Esophagus (tissue), 2 donors: ENCODE results near the gene TAS2R50. TPM values are rescaled to one million over a fixed set of nuclear protein-coding genes. Genes with fewer than 3 reads are reported as not detected.

Experiments used
- H3K27ac ChIP-seq, 2 donors: one replicate each; pipeline ENCODE4 v1.5.1; 2013; ENCODE audit warnings: low read depth in 2 of 2, mild to moderate bottlenecking in 2 of 2, inconsistent platforms in 1 of 2, low read length in 1 of 2, moderate library complexity in 1 of 2
- H3K27me3 ChIP-seq, 2 donors: one replicate each; pipeline ENCODE4 v1.6.1; 2013; ENCODE audit warnings: low read length in 2 of 2, control low read depth in 1 of 2, mild to moderate bottlenecking in 1 of 2; ENCODE audit not compliant: insufficient read depth in 2 of 2, control insufficient read depth in 1 of 2
- H3K36me3 ChIP-seq, 2 donors: one replicate each; pipeline ENCODE4 v1.6.1; 2013; ENCODE audit warnings: low read length in 1 of 2; ENCODE audit not compliant: control insufficient read depth in 2 of 2, insufficient read depth in 2 of 2
- H3K4me1 ChIP-seq, 2 donors: one replicate each; pipeline ENCODE4 v1.6.1; 2013; ENCODE audit warnings: low read length in 1 of 2; ENCODE audit not compliant: control insufficient read depth in 2 of 2, insufficient read depth in 2 of 2
- H3K4me3 ChIP-seq, 2 donors: one replicate each; pipeline ENCODE4 v1.5.1; 2013; ENCODE audit warnings: low read length in 2 of 2, mild to moderate bottlenecking in 2 of 2, low read depth in 1 of 2, moderate library complexity in 1 of 2
- H3K9me3 ChIP-seq, 2 donors: one replicate each; pipeline ENCODE4 v1.6.1; 2013; ENCODE audit warnings: mild to moderate bottlenecking in 2 of 2, low read depth in 1 of 2, low read length in 1 of 2, moderate library complexity in 1 of 2; ENCODE audit not compliant: control insufficient read depth in 2 of 2, insufficient read depth in 1 of 2
- WGBS, 2 donors: extraction: QIAGEN DNeasy Blood & Tissue Kit; methylation state at CpG; one replicate each; pipeline ENCODE4 v1.1.7; 2013; 5-methylcytosine and 5-hydroxymethylcytosine counted together
- polyA plus RNA-seq, 2 donors: library from polyadenylated mRNA; stranded (reverse); fragments of 200-250 nt; gene quantifications; one replicate each; pipeline ENCODE4 v1.2.3, GENCODE V29; 2013
- donor health status: healthy with polysubstance abuse.
- donor health status: Bipolar disorder and iron deficiency.

Gene TAS2R50
- polyA plus RNA-seq, 2 donors, result not detected

GRCh38 chr12:10959804-10960203 lies 26.9 kb downstream of the TAS2R50 start:
- WGBS, 2 donors, result 92 to 95% methylated on average over 2 of the region's 2 CpGs
- H3K9me3 ChIP-seq, result peaks cover 0 to 3% of the 10 kb centered on the region in 2 donors
- no peaks in the 10 kb centered on the region for H3K36me3 ChIP-seq
- no peaks in the 10 kb centered on the region for H3K27me3 ChIP-seq
- H3K4me3 ChIP-seq, result no peak overlapping the region
- no peak overlapping the region for H3K27ac ChIP-seq
- H3K4me1 ChIP-seq, result no peaks in the 10 kb centered on the region

GRCh38 chr12:10957741-10958140 lies 29.0 kb downstream of the TAS2R50 start:
- Histone ChIP-seq H3K27ac (no peak overlapping the region), H3K4me3 (no peak overlapping the region)

DNA sequence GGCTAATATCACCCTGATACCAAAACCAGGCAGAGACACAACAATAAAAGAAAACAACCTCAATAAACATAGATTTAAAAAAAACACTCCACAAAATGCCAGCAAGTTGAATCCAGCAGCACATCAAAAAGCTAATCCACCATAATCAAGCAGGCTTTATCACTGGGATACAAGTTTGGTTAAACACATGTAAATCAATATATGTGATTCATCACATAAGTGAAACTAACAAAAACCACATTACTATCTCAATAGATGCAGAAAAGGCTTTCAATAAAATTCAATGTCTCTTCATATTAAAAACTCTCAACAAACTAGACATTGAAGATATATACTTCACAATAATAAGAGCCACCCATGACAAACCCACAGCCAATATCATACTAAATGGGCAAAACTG lies 30.6 kb downstream of the TAS2R50 start:
- no peaks in the 10 kb centered on the region for H3K4me1 ChIP-seq
- no peaks in the 10 kb centered on the region for H3K36me3 ChIP-seq
- H3K27ac ChIP-seq, result no peak overlapping the region
- no peaks in the 10 kb centered on the region for H3K27me3 ChIP-seq
- no peaks in the 10 kb centered on the region for H3K9me3 ChIP-seq
- H3K4me3 ChIP-seq, result no peak overlapping the region

More at GRCh38 chr12:10957741-10958140, 29.0 kb downstream of the TAS2R50 start:
- Histone ChIP-seq H3K4me1 (no peaks in the 10 kb centered on the region), H3K27me3 (no peaks in the 10 kb centered on the region), H3K9me3 (peaks cover 0 to 3% of the 10 kb centered on the region in 2 donors), H3K36me3 (no peaks in the 10 kb centered on the region)

GRCh38 chr12:10952645-10953044 lies 34.1 kb downstream of the TAS2R50 start:
- Histone ChIP-seq H3K27ac (no peak overlapping the region), H3K4me3 (no peak overlapping the region), H3K36me3 (no peaks in the 10 kb centered on the region), H3K27me3 (no peaks in the 10 kb centered on the region), H3K4me1 (no peaks in the 10 kb centered on the region), H3K9me3 (no peaks in the 10 kb centered on the region)
- WGBS, 2 donors, result 98 to 99% methylated on average over 4 of the region's 4 CpGs

DNA sequence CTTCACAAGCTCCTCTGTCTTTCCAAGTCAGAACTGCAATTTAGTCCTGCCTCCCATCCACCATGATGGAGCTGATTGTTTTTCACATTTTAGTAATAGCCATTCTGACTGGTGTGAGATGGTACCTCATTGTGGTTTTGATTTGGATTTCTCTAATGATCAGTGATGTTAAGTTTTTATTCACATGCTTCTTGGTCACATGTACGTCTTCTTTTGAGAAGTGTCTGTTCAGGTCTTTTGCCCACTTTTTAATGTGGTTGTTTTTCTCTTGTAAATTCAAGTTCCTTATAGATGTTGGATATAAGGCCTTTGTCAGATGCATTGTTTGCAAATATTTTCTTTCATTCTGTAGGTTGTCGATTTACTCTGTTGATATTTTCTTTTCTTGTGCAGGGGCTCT lies 43.5 kb downstream of the TAS2R50 start:
- no peaks in the 10 kb centered on the region for H3K9me3 ChIP-seq
- H3K4me1 ChIP-seq, result no peaks in the 10 kb centered on the region
- WGBS, 2 donors, result 98 to 99% methylated on average over 2 of the region's 2 CpGs
- H3K4me3 ChIP-seq, result no peak overlapping the region
- no peak overlapping the region for H3K27ac ChIP-seq
- H3K27me3 ChIP-seq, result no peaks in the 10 kb centered on the region
- no peaks in the 10 kb centered on the region for H3K36me3 ChIP-seq

DNA sequence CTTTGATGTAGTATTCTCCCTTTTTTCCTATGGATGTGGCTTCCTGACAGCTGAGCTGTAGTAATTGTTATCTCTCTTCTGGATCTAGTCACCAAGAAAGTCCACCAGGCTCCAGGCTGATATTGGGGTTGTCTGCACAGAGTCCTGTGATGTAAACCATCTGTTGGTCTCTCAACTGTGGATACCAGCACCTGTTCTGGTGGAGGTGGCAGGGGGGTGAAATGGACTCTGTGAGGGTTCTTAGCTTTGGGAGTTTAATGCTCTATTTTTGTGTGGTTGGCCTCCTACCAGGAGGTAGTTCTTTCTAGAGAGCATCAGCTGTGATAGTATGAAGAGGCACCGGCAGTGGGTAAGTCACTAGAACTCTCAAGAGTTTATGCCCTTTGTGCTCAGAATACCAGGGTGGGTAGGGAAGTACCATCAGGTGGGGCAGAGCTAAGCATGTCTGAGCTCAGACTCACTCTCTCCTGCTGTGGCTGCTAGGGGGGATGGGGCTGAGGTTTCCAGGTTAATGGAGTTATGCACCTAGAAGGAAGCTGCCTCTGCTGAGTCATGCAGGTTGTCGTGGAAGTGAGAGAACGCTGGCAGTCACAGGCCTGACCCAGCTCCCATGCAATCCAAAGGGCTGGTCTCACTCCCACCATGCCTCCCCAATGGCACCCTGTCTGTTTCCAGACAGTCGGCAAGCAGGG lies 44.6 kb downstream of the TAS2R50 start:
- no peaks in the 10 kb centered on the region for H3K27me3 ChIP-seq
- H3K4me1 ChIP-seq, result no peaks in the 10 kb centered on the region
- H3K9me3 ChIP-seq, result no peaks in the 10 kb centered on the region
- WGBS, 2 donors, result 68 to 80% methylated on average over 4 of the region's 4 CpGs
- no peak overlapping the region for H3K4me3 ChIP-seq
- no peak overlapping the region for H3K27ac ChIP-seq
- H3K36me3 ChIP-seq, result no peaks in the 10 kb centered on the region

DNA sequence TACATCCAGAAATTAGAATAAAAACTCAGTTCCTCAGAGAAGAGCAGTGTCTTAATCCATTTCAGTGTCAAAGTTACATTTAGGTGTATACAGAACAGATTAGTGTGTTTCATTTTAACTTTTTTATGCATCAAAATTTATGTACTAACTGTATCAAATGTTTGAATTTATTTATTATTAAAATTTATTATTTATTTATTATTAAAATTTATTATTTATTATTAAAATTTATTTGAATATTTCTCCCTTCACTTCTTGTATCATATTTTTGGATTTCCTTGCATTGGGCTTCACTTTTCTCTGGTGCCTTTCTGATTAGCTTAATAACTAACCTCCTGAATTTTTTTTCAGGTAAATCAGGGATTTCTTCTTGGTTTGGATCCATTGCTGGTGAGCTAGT lies 45.3 kb downstream of the TAS2R50 start:
- H3K4me1 ChIP-seq, result no peaks in the 10 kb centered on the region
- no peak overlapping the region for H3K27ac ChIP-seq
- no peaks in the 10 kb centered on the region for H3K27me3 ChIP-seq
- H3K36me3 ChIP-seq, result no peaks in the 10 kb centered on the region
- H3K9me3 ChIP-seq, result no peaks in the 10 kb centered on the region
- no peak overlapping the region for H3K4me3 ChIP-seq

DNA sequence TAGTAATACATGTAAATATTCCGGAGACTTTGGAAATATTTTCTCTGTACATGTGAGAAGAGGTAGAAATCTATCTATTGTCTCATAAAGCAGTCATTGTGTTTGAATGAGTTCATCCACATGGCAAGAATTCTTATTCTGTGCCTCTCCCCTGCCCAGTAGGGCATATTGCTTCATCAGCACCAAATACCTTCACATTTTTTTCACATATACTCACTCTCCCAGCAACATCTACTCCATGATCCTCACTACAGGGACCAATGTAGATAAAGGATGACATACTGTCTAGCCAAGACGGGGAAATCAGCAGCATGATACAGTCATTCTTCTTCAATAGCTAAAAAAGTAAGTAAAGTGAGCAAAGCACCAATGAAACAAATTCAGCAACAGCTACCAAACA lies 46.3 kb downstream of the TAS2R50 start:
- Histone ChIP-seq H3K27ac (no peak overlapping the region), H3K9me3 (no peaks in the 10 kb centered on the region), H3K36me3 (no peaks in the 10 kb centered on the region), H3K27me3 (no peaks in the 10 kb centered on the region), H3K4me1 (no peaks in the 10 kb centered on the region), H3K4me3 (no peak overlapping the region)
- 87 to 89% methylated on average over 2 of the region's 2 CpGs for WGBS, 2 donors

- Histone ChIP-seq H3K27ac (no peak within 1 kb of the TSS), H3K36me3 (no peaks in the 10 kb centered on the region), H3K9me3 (no peaks in the 10 kb centered on the region), H3K4me1 (no peaks in the 10 kb centered on the region), H3K4me3 (no peak within 1 kb of the TSS), H3K27me3 (no peaks in the 10 kb centered on the region)
- WGBS, 2 donors, result 58 to 69% methylated on average over 1 of the region's 1 CpG
These were observed 47.5 kb downstream of the TAS2R50 start, which contains the start of gene TAS2R14 for GRCh38 chr12:10939163-10939562. Gene TAS2R14, minus strand, starts transcription at chr12:10939263. Its CDS starts 56 bp downstream, at chr12:10939207.

DNA sequence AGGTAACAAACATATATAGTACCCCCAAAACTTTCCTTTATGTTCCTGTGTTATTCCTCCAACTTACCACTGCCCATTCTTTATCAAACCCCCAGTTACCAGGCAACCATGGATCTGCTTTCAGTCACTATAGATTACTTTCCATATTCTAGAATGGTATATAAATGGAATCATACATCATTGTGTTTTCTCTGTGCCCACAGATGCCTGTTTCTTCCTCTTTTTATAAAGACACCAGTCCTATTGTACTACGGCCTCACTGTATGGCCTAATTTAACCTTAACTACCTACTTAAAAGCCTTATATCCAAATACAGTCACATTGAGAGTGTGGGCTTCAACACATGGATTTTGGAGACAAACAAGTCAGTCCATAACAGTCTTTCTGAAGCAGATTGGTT lies 50.2 kb downstream of the TAS2R50 start:
- Histone ChIP-seq H3K27ac (no peak overlapping the region), H3K36me3 (no peaks in the 10 kb centered on the region), H3K4me1 (no peaks in the 10 kb centered on the region), H3K9me3 (no peaks in the 10 kb centered on the region), H3K4me3 (no peak overlapping the region), H3K27me3 (no peaks in the 10 kb centered on the region)
- WGBS, 2 donors, result 94 to 95% methylated on average over 1 of the region's 1 CpG
